Peyer's patch (tissue), 4 donors: Measurements from ENCODE around the gene FMO4.

Experiments
- POLR2A ChIP-seq, 2 donors: fragments of 450-650 bp; IDR thresholded peaks; one replicate each; pipeline ENCODE4 v1.5.1; 2017; ENCODE audit warnings: antibody characterized with exemption in 2 of 2, mild to moderate bottlenecking in 2 of 2, moderate library complexity in 2 of 2
- TF ChIP-seq, protein P1 (sequence below), 6 experiments: fragments of 450-650 bp in 4 of 6; fragments of 200-600 bp in 2 of 6; sonication (generic) in 1 of 6; IDR thresholded peaks; one replicate each; pipeline ENCODE4 v1.5.1; 2017 to 2019; ENCODE audit warnings: antibody characterized with exemption in 6 of 6, mild to moderate bottlenecking in 3 of 6, moderate library complexity in 1 of 6

DNA sequence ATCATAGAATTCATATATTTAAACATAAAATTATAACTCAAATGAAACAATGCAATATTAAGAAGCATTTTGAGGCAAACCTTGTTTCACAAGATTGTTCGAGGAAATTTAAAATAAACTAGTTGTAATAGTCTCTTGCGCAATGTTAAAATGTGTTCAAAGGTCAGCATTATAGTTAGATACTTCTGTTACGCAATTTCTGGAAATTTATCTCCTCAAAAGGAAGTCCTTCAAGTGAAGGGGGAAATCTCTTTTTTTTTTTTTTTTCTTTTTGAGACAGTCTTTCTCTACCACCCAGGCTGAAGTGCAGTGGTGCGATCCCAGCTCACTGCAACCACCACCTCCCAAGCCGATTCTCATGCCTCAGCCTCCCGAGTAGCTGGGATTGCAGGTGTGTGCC lies 52.1 kb downstream of the FMO4 start:
- TF ChIP-seq, protein P1, sequence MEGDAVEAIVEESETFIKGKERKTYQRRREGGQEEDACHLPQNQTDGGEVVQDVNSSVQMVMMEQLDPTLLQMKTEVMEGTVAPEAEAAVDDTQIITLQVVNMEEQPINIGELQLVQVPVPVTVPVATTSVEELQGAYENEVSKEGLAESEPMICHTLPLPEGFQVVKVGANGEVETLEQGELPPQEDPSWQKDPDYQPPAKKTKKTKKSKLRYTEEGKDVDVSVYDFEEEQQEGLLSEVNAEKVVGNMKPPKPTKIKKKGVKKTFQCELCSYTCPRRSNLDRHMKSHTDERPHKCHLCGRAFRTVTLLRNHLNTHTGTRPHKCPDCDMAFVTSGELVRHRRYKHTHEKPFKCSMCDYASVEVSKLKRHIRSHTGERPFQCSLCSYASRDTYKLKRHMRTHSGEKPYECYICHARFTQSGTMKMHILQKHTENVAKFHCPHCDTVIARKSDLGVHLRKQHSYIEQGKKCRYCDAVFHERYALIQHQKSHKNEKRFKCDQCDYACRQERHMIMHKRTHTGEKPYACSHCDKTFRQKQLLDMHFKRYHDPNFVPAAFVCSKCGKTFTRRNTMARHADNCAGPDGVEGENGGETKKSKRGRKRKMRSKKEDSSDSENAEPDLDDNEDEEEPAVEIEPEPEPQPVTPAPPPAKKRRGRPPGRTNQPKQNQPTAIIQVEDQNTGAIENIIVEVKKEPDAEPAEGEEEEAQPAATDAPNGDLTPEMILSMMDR (IDR thresholded peaks at IDR 0.05), result no peak
- TF ChIP-seq POLR2A (IDR thresholded peaks at IDR 0.05), result no peak
